ENCODE measurements around the gene NFASC. TPM values are rescaled to one million over a fixed set of nuclear protein-coding genes. Genes with fewer than 3 reads are reported as not detected.
A peak's percentile ranks its signal among the peaks of the same experiment; 100 is the strongest.

NFASC gene
- polyA plus RNA-seq, 4 donors: 0.22 to 5.8 (median 3.0) TPM

GRCh38 chr1:204937901-204938300 is 67.2 kb downstream of the NFASC start:
- WGBS, 3 donors: 74 to 78% (median 76%) methylated on average over 11 of the region's 11 CpGs
- no peaks in the 10 kb centered on the region for H3K4me1 ChIP-seq (ENCODE audit: control insufficient read depth in 3 of 3, insufficient read depth in 2 of 3, low read depth in 1 of 3, low read length in 2 of 3)
- no peaks in the 10 kb centered on the region for H3K9me3 ChIP-seq (ENCODE audit: control insufficient read depth in 2 of 2, insufficient read depth in 1 of 2, low read depth in 1 of 2, low read length in 1 of 2)
- H3K4me3 ChIP-seq (ENCODE audit: low read depth in 1 of 3, low read length in 3 of 3): no peak overlapping the region
- H3K36me3 ChIP-seq (ENCODE audit: control insufficient read depth in 3 of 3, insufficient read depth in 2 of 3, low read depth in 1 of 3, low read length in 3 of 3): no peaks in the 10 kb centered on the region
- FAIRE-seq (no peak), DNase-seq (no peak)
- H3K27ac ChIP-seq (ENCODE audit: low read depth in 1 of 3, low read length in 2 of 3): no peak overlapping the region
- H3K27me3 ChIP-seq (ENCODE audit: control insufficient read depth in 3 of 3, insufficient read depth in 3 of 3, low read length in 3 of 3): peaks cover 0 to 2% (median 0%) of the 10 kb centered on the region in 3 donors

GRCh38 chr1:204940591-204940990 is 69.9 kb downstream of the NFASC start:
- Histone ChIP-seq H3K27me3 (ENCODE audit: control insufficient read depth in 3 of 3, insufficient read depth in 3 of 3, low read length in 3 of 3) (peaks cover 0 to 2% (median 0%) of the 10 kb centered on the region in 3 donors), H3K4me3 (ENCODE audit: low read depth in 1 of 3, low read length in 3 of 3) (no peak overlapping the region), H3K4me1 (ENCODE audit: control insufficient read depth in 3 of 3, insufficient read depth in 2 of 3, low read depth in 1 of 3, low read length in 2 of 3) (no peaks in the 10 kb centered on the region), H3K27ac (ENCODE audit: low read depth in 1 of 3, low read length in 2 of 3) (no peak overlapping the region), H3K9me3 (ENCODE audit: control insufficient read depth in 2 of 2, insufficient read depth in 1 of 2, low read depth in 1 of 2, low read length in 1 of 2) (no peaks in the 10 kb centered on the region), H3K36me3 (ENCODE audit: control insufficient read depth in 3 of 3, insufficient read depth in 2 of 3, low read depth in 1 of 3, low read length in 3 of 3) (no peaks in the 10 kb centered on the region)
- WGBS, 3 donors: 56 to 70% (median 59%) methylated on average over 2 of the region's 2 CpGs
- FAIRE-seq (no peak), DNase-seq (no peak)

GRCh38 chr1:204941421-204942338 is 71.0 kb downstream of the NFASC start:
- DNase-seq: peak; percentile 46 to 68
- Histone ChIP-seq H3K27ac (ENCODE audit: low read depth in 1 of 3, low read length in 2 of 3) (no peak overlapping the region), H3K36me3 (ENCODE audit: control insufficient read depth in 3 of 3, insufficient read depth in 2 of 3, low read depth in 1 of 3, low read length in 3 of 3) (no peaks in the 10 kb centered on the region), H3K4me3 (ENCODE audit: low read depth in 1 of 3, low read length in 3 of 3) (no peak overlapping the region), H3K27me3 (ENCODE audit: control insufficient read depth in 3 of 3, insufficient read depth in 3 of 3, low read length in 3 of 3) (peaks cover 0 to 2% (median 0%) of the 10 kb centered on the region in 3 donors), H3K4me1 (ENCODE audit: control insufficient read depth in 3 of 3, insufficient read depth in 2 of 3, low read depth in 1 of 3, low read length in 2 of 3) (no peaks in the 10 kb centered on the region), H3K9me3 (ENCODE audit: control insufficient read depth in 2 of 2, insufficient read depth in 1 of 2, low read depth in 1 of 2, low read length in 1 of 2) (no peaks in the 10 kb centered on the region)
- no peak for FAIRE-seq
- 26 to 30% (median 28%) methylated on average over 15 of the region's 15 CpGs for WGBS, 3 donors

- peaks cover 0 to 2% (median 0%) of the 10 kb centered on the region in 3 donors for H3K27me3 ChIP-seq (ENCODE audit: control insufficient read depth in 3 of 3, insufficient read depth in 3 of 3, low read length in 3 of 3)
- H3K36me3 ChIP-seq (ENCODE audit: control insufficient read depth in 3 of 3, insufficient read depth in 2 of 3, low read depth in 1 of 3, low read length in 3 of 3): no peaks in the 10 kb centered on the region
- H3K9me3 ChIP-seq (ENCODE audit: control insufficient read depth in 2 of 2, insufficient read depth in 1 of 2, low read depth in 1 of 2, low read length in 1 of 2): no peaks in the 10 kb centered on the region
- FAIRE-seq (no peak), DNase-seq (no peak)
- no peak overlapping the region for H3K27ac ChIP-seq (ENCODE audit: low read depth in 1 of 3, low read length in 2 of 3)
- 59 to 77% (median 62%) methylated on average over 6 of the region's 6 CpGs for WGBS, 3 donors
- no peaks in the 10 kb centered on the region for H3K4me1 ChIP-seq (ENCODE audit: control insufficient read depth in 3 of 3, insufficient read depth in 2 of 3, low read depth in 1 of 3, low read length in 2 of 3)
- no peak overlapping the region for H3K4me3 ChIP-seq (ENCODE audit: low read depth in 1 of 3, low read length in 3 of 3)
These were observed 72.8 kb downstream of the NFASC start for GRCh38 chr1:204943495-204943894.

GRCh38 chr1:204944662-204945061 is 74.0 kb downstream of the NFASC start:
- WGBS, 3 donors: 80 to 88% (median 86%) methylated on average over 4 of the region's 4 CpGs
- Histone ChIP-seq H3K9me3 (ENCODE audit: control insufficient read depth in 2 of 2, insufficient read depth in 1 of 2, low read depth in 1 of 2, low read length in 1 of 2) (no peaks in the 10 kb centered on the region), H3K27ac (ENCODE audit: low read depth in 1 of 3, low read length in 2 of 3) (no peak overlapping the region), H3K27me3 (ENCODE audit: control insufficient read depth in 3 of 3, insufficient read depth in 3 of 3, low read length in 3 of 3) (no peaks in the 10 kb centered on the region), H3K4me3 (ENCODE audit: low read depth in 1 of 3, low read length in 3 of 3) (no peak overlapping the region), H3K36me3 (ENCODE audit: control insufficient read depth in 3 of 3, insufficient read depth in 2 of 3, low read depth in 1 of 3, low read length in 3 of 3) (no peaks in the 10 kb centered on the region), H3K4me1 (ENCODE audit: control insufficient read depth in 3 of 3, insufficient read depth in 2 of 3, low read depth in 1 of 3, low read length in 2 of 3) (no peaks in the 10 kb centered on the region)
- FAIRE-seq (no peak), DNase-seq (no peak)

- FAIRE-seq (no peak), DNase-seq (no peak)
- H3K27ac ChIP-seq (ENCODE audit: low read depth in 1 of 3, low read length in 2 of 3): no peak overlapping the region
- WGBS, 3 donors: 9 to 18% (median 10%) methylated on average over 4 of the region's 4 CpGs
- H3K27me3 ChIP-seq (ENCODE audit: control insufficient read depth in 3 of 3, insufficient read depth in 3 of 3, low read length in 3 of 3): peaks cover 0 to 4% (median 0%) of the 10 kb centered on the region in 3 donors
- H3K9me3 ChIP-seq (ENCODE audit: control insufficient read depth in 2 of 2, insufficient read depth in 1 of 2, low read depth in 1 of 2, low read length in 1 of 2): no peaks in the 10 kb centered on the region
- H3K4me3 ChIP-seq (ENCODE audit: low read depth in 1 of 3, low read length in 3 of 3): no peak overlapping the region
- no peaks in the 10 kb centered on the region for H3K36me3 ChIP-seq (ENCODE audit: control insufficient read depth in 3 of 3, insufficient read depth in 2 of 3, low read depth in 1 of 3, low read length in 3 of 3)
- no peaks in the 10 kb centered on the region for H3K4me1 ChIP-seq (ENCODE audit: control insufficient read depth in 3 of 3, insufficient read depth in 2 of 3, low read depth in 1 of 3, low read length in 2 of 3)
These were observed 74.9 kb downstream of the NFASC start for GRCh38 chr1:204945565-204945977.

GRCh38 chr1:204946640-204947039 is 76.0 kb downstream of the NFASC start:
- Histone ChIP-seq H3K4me3 (ENCODE audit: low read depth in 1 of 3, low read length in 3 of 3) (no peak overlapping the region), H3K4me1 (ENCODE audit: control insufficient read depth in 3 of 3, insufficient read depth in 2 of 3, low read depth in 1 of 3, low read length in 2 of 3) (no peaks in the 10 kb centered on the region), H3K36me3 (ENCODE audit: control insufficient read depth in 3 of 3, insufficient read depth in 2 of 3, low read depth in 1 of 3, low read length in 3 of 3) (no peaks in the 10 kb centered on the region), H3K9me3 (ENCODE audit: control insufficient read depth in 2 of 2, insufficient read depth in 1 of 2, low read depth in 1 of 2, low read length in 1 of 2) (no peaks in the 10 kb centered on the region), H3K27ac (ENCODE audit: low read depth in 1 of 3, low read length in 2 of 3) (no peak overlapping the region), H3K27me3 (ENCODE audit: control insufficient read depth in 3 of 3, insufficient read depth in 3 of 3, low read length in 3 of 3) (peaks cover 0 to 4% (median 0%) of the 10 kb centered on the region in 3 donors)
- 91 to 96% (median 92%) methylated on average over 9 of the region's 9 CpGs for WGBS, 3 donors
- DNase-seq: no peak
- FAIRE-seq: no peak

- Histone ChIP-seq H3K36me3 (ENCODE audit: control insufficient read depth in 3 of 3, insufficient read depth in 2 of 3, low read depth in 1 of 3, low read length in 3 of 3) (no peaks in the 10 kb centered on the region), H3K27ac (ENCODE audit: low read depth in 1 of 3, low read length in 2 of 3) (no peak overlapping the region), H3K9me3 (ENCODE audit: control insufficient read depth in 2 of 2, insufficient read depth in 1 of 2, low read depth in 1 of 2, low read length in 1 of 2) (no peaks in the 10 kb centered on the region), H3K4me3 (ENCODE audit: low read depth in 1 of 3, low read length in 3 of 3) (no peak overlapping the region), H3K27me3 (ENCODE audit: control insufficient read depth in 3 of 3, insufficient read depth in 3 of 3, low read length in 3 of 3) (peaks cover 0 to 4% (median 0%) of the 10 kb centered on the region in 3 donors), H3K4me1 (ENCODE audit: control insufficient read depth in 3 of 3, insufficient read depth in 2 of 3, low read depth in 1 of 3, low read length in 2 of 3) (no peaks in the 10 kb centered on the region)
- 77 to 81% (median 80%) methylated on average over 8 of the region's 8 CpGs for WGBS, 3 donors
- FAIRE-seq (no peak), DNase-seq (no peak)
These were observed 76.7 kb downstream of the NFASC start for GRCh38 chr1:204947338-204947737.
